Transverse colon (tissue), 4 donors: ENCODE results near the gene MAN1B1. TPM values are rescaled to one million over a fixed set of nuclear protein-coding genes. Genes with fewer than 3 reads are reported as not detected.

ENCODE experiments used
- DNase-seq: peaks from one replicate; pipeline ENCODE4 v3.0.0-alpha.2; 2019
- H3K27ac ChIP-seq, 4 donors: fragments of 200-600 bp; sonication (generic); 2 replicates each; pipeline ENCODE4 v1.5.1; 2016 to 2018; ENCODE audit warnings: inconsistent platforms in 4 of 4
- H3K27me3 ChIP-seq: fragments of 200-600 bp; sonication (generic); 2 replicates; pipeline ENCODE4 v1.5.1; 2017; ENCODE audit warnings: inconsistent platforms
- H3K36me3 ChIP-seq, 4 donors: fragments of 200-600 bp; sonication (generic); 2 replicates each; pipeline ENCODE4 v1.5.1; 2017 to 2019; ENCODE audit warnings: inconsistent platforms in 4 of 4
- H3K4me1 ChIP-seq, 4 donors: fragments of 200-600 bp; sonication (generic); 2 replicates each; pipeline ENCODE4 v1.5.1; 2017 to 2020; ENCODE audit warnings: inconsistent platforms in 4 of 4
- H3K4me3 ChIP-seq, 4 donors: fragments of 200-600 bp; sonication (generic); 1 replicate in 1 of 4; 2 replicates in 3 of 4; pipeline versions ENCODE4 v1.5.1 to v1.6.1; 2017 to 2019; ENCODE audit warnings: inconsistent platforms in 4 of 4
- H3K9me3 ChIP-seq, 2 donors: fragments of 200-600 bp; sonication (generic); 2 replicates each; pipeline ENCODE4 v1.5.1; 2017 to 2019; ENCODE audit warnings: inconsistent platforms in 2 of 2
- EP300 ChIP-seq: sonication (generic); formaldehyde crosslinking; IDR thresholded peaks from one replicate; pipeline ENCODE4 v1.6.1; 2017; ENCODE audit warnings: antibody characterized with exemption, low read depth
- POLR2A ChIP-seq: fragments of 450-650 bp; IDR thresholded peaks from one replicate; pipeline ENCODE4 v1.6.1; 2016; ENCODE audit warnings: antibody characterized with exemption, mild to moderate bottlenecking, moderate library complexity
- POLR2AphosphoS5 ChIP-seq, 3 donors: sonication (generic); formaldehyde crosslinking; IDR thresholded peaks; one replicate each; pipeline ENCODE4 v1.6.1; 2016; ENCODE audit warnings: antibody characterized with exemption in 3 of 3
- WGBS, 2 donors: methylation state at CpG; one replicate each; pipeline ENCODE4 v1.1.5; 2018; ENCODE audit warnings: low coverage in 1 of 2; 5-methylcytosine and 5-hydroxymethylcytosine counted together
- in situ Hi-C, 4 donors: fragments of 200-750 bp; cut with MboI; loops; one replicate each; pipeline versions ENCODE4 v1.15.0 to v1.15.1; 2017; ENCODE audit warnings: low sequenced_read_pairs in 3 of 4, low pct_ligation_motif_present in 1 of 4, low pct_unique_long_range_greater_than_20kb in 1 of 4
- intact Hi-C: fragments of 100-400 bp; cut with DNase I; formaldehyde crosslinking; loops from one replicate; pipeline ENCODE4 v1.15.1; 2023; ENCODE audit warnings: low total_unique reads
- total RNA-seq, 4 donors: library from RNA; depleted of rRNA; stranded (reverse); fragments of >200 nt; gene quantifications; one replicate each; pipeline ENCODE4 v1.1.0, GENCODE V29; 2016
- TF ChIP-seq, protein P1 (sequence below), 5 experiments: fragments of 200-600 bp in 3 of 5; fragments of 450-650 bp in 2 of 5; sonication (generic) in 3 of 5; IDR thresholded peaks; 1 replicate in 2 of 5; 2 replicates in 3 of 5; pipeline ENCODE4 v1.5.1; 2016 to 2017; ENCODE audit warnings: antibody characterized with exemption in 5 of 5, inconsistent platforms in 3 of 5, mild to moderate bottlenecking in 2 of 5, moderate library complexity in 1 of 5

MAN1B1 gene
- total RNA-seq, 4 donors from 2014 or later = 56.5 to 106 (median 70.0) TPM

DNA sequence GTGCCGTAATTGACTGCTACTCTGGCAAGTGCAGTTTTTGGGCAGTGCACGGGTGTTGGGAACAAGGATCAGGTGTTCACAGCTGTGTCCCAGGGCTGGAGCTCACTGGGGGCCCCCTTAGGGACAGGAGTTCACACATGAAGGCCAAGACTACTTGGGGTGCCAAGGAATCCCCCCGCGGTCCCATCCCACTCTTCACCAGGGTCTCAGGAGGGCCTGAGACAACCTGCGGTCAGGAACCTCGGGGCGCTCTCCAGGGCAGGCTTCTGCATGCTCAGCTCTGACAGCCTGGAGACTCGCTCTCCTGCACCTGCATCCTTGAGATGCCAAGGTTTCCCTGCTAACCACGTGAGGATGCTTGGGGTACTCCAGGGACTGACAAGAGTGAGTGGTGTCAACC, 2.3 kb upstream of the MAN1B1 start:
- Histone ChIP-seq H3K4me3 (no peak overlapping the region), H3K27ac (peak overlapping the region in 1 of 4 donors; percentile 58), H3K9me3 (no peaks in the 10 kb centered on the region), H3K36me3 (no peaks in the 10 kb centered on the region), H3K4me1 (peaks cover 13 to 34% (median 23%) of the 10 kb centered on the region in 4 donors), H3K27me3 (no peaks in the 10 kb centered on the region)
- DNase-seq = no peak
- in situ Hi-C loops = no loop called here
- intact Hi-C loops = no loop called here
- TF ChIP-seq POLR2A = no peak
- TF ChIP-seq, protein P1, sequence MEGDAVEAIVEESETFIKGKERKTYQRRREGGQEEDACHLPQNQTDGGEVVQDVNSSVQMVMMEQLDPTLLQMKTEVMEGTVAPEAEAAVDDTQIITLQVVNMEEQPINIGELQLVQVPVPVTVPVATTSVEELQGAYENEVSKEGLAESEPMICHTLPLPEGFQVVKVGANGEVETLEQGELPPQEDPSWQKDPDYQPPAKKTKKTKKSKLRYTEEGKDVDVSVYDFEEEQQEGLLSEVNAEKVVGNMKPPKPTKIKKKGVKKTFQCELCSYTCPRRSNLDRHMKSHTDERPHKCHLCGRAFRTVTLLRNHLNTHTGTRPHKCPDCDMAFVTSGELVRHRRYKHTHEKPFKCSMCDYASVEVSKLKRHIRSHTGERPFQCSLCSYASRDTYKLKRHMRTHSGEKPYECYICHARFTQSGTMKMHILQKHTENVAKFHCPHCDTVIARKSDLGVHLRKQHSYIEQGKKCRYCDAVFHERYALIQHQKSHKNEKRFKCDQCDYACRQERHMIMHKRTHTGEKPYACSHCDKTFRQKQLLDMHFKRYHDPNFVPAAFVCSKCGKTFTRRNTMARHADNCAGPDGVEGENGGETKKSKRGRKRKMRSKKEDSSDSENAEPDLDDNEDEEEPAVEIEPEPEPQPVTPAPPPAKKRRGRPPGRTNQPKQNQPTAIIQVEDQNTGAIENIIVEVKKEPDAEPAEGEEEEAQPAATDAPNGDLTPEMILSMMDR (IDR thresholded peaks at IDR 0.05) = no peak
- TF ChIP-seq EP300 = no peak
- TF ChIP-seq POLR2AphosphoS5 (IDR thresholded peaks at IDR 0.05) = no peak
- 75 to 100% methylated on average over 1 to 9 of the region's 9 CpGs for WGBS, 2 donors

DNA sequence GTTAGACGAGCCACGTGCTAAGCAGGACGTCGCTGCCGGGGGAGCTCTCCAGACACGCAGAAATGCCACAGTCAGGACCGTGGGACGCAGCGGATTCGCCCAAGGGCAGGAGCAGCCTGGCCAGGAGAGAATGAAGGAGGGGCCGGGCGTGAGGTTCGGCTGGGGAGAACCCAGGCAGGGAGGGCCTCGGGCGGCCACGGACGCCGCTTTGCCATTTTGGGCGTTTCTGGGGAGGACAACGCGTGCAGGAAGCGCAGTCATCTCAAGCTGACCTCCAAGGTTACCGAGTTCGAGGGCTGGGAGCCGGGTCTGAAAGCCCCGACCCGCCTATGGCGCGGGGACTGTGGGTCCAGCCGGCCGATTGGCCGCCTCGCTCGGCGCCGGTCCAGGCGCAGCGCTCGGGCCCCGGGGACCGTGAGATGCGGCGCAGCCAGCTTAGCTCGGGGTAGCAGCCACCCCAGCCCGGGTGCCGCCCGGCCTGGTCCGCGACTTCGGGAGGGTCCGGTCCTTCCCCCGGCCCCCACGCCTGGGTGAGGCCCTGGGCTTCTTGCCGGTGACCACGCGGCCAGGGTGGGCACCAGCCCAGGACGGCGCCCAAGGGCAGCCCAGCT, 760 bp upstream of the MAN1B1 start:
- Histone ChIP-seq H3K27me3 (no peaks in the 10 kb centered on the region), H3K9me3 (no peaks in the 10 kb centered on the region), H3K4me3 (peak overlapping the region; percentile 45 to 88 (median 64)), H3K27ac (peak overlapping the region; percentile 94 to 99 (median 94)), H3K4me1 (peaks cover 13 to 33% (median 22%) of the 10 kb centered on the region in 4 donors), H3K36me3 (no peaks in the 10 kb centered on the region)
- TF ChIP-seq, protein P1 (IDR thresholded peaks at IDR 0.05) = no peak
- TF ChIP-seq POLR2A (no peak), EP300 (no peak), POLR2AphosphoS5 (IDR thresholded peaks at IDR 0.05) (no peak)
- peak; percentile 54 for DNase-seq
- 0% methylated on average over 45 of the region's 58 CpGs; no CpG with 5 or more reads in 1 of the 2 donors for WGBS, 2 donors
- in situ Hi-C loops (no loop called here), intact Hi-C loops (no loop called here)

DNA sequence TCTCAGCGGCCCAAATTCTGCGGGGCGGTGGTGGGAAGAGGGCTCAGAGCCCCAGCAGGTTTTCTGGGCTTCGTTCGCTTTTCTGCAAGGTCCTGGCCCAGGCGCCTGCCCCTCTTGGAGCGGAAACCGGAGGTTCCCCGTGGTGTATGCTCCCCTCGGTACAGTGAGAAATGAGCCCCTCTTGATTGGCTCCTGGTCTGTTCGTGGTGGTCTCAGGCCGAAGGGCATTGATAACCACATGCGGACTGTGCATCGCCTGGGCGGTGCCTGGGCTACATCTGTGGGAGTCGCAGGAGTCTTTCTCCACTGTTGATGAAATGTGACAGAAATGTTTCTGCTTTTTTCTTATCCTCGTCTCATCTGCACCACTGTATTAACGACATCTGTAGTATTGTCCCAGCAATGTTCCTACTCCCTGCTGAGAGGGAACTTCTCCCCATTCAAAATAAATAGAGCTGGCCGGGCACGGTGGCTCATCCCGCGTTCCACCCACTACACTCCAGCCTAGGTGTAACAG, 682 bp downstream of the MAN1B1 start:
- Histone ChIP-seq H3K4me3 (peak overlapping the region; percentile 49 to 88 (median 76)), H3K9me3 (no peaks in the 10 kb centered on the region), H3K36me3 (no peaks in the 10 kb centered on the region), H3K27me3 (no peaks in the 10 kb centered on the region), H3K27ac (peak overlapping the region; percentile 94 to 99 (median 94)), H3K4me1 (peaks cover 13 to 33% (median 22%) of the 10 kb centered on the region in 4 donors)
- intact Hi-C loops (no loop called here), in situ Hi-C loops (no loop called here)
- no peak for DNase-seq
- no peak for TF ChIP-seq POLR2A
- no peak for TF ChIP-seq POLR2AphosphoS5 (IDR thresholded peaks at IDR 0.05)
- TF ChIP-seq, protein P1 (IDR thresholded peaks at IDR 0.05) = no peak
- no peak for TF ChIP-seq EP300
- 0 to 26% methylated on average over 1 to 12 of the region's 22 CpGs for WGBS, 2 donors

GRCh38 chr9:137088121-137088520, 1.3 kb downstream of the MAN1B1 start:
- no peaks in the 10 kb centered on the region for H3K36me3 ChIP-seq
- WGBS, 2 donors = 71 to 75% methylated on average over 5 of the region's 5 CpGs
- peak overlapping the region in 1 of 4 donors; percentile 88 for H3K4me3 ChIP-seq
- H3K4me1 ChIP-seq = peaks cover 13 to 31% (median 22%) of the 10 kb centered on the region in 4 donors
- H3K9me3 ChIP-seq = no peaks in the 10 kb centered on the region
- TF ChIP-seq, protein P1 (IDR thresholded peaks at IDR 0.05) = no peak
- TF ChIP-seq EP300 (no peak), POLR2A (no peak)
- intact Hi-C loops (no loop called here), in situ Hi-C loops (no loop called here)
- no peak for DNase-seq
- H3K27ac ChIP-seq = no peak overlapping the region
- H3K27me3 ChIP-seq = no peaks in the 10 kb centered on the region
